Stimulated activated naive CD4-positive, alpha-beta T cell (primary cell): ENCODE measurements around the gene SMIM13.

ENCODE experiments used
- DNase-seq, 6 experiments: peaks; one replicate each; lab custom pipeline; 2025; lab: John Stamatoyannopoulos, UW

The SMIM13 gene

DNA sequence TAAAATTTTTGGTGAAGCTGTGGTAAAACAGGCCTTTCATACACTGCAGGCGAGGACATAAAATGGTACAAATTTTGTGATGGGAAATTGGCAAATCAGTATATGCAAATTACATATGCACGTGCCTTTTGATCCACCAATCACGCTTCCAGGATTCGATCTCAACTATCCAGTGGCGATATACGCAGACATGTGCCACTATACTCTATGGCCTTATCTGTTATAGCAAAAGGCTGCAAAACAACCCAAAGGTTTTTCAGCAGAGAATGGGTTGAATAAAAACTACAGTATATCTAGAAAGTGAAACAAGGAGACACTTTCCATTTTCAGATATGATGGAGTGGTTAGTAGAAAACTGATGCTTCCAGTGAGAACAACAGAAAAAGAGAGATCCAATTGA, 59.8 kb downstream of the SMIM13 start:
- DNase-seq, result no peak

DNA sequence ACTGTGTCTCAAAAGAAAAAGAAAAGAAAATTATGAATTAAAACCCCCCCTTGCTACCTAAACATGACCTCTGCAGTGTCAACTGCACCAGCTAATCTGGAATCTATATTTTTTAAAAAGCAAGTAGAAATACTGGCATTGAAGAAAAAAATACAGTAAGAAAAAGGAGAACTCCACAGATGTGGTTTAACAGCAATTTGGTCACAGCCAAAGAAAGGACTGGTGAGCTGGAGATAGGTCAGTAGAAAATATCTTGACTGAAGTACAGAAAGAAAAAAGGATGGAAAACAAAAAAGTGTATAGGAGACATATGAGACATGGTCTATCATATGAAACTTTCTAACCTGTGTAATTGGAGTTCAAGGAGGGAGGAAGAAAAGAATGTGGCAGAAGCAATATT, 62.0 kb downstream of the SMIM13 start:
- DNase-seq, result no peak

DNA sequence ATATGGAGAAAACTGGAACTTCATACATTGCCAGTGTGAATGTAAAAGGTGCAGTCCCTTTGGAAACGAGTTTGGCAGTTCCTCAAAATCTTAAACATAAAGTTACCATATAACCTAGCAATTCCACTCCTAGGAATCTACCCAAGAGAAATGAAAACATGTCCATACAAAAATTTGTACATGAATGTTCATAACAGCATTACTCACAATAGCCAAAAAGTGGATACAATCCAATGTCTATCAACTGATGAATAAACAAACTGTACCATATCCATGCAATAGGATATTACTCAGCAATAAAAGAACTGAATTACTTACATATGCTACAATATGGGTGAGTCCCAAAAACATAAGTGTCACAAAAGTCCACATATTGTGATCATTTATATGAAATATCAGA, 66.6 kb downstream of the SMIM13 start:
- no peak for DNase-seq

DNA sequence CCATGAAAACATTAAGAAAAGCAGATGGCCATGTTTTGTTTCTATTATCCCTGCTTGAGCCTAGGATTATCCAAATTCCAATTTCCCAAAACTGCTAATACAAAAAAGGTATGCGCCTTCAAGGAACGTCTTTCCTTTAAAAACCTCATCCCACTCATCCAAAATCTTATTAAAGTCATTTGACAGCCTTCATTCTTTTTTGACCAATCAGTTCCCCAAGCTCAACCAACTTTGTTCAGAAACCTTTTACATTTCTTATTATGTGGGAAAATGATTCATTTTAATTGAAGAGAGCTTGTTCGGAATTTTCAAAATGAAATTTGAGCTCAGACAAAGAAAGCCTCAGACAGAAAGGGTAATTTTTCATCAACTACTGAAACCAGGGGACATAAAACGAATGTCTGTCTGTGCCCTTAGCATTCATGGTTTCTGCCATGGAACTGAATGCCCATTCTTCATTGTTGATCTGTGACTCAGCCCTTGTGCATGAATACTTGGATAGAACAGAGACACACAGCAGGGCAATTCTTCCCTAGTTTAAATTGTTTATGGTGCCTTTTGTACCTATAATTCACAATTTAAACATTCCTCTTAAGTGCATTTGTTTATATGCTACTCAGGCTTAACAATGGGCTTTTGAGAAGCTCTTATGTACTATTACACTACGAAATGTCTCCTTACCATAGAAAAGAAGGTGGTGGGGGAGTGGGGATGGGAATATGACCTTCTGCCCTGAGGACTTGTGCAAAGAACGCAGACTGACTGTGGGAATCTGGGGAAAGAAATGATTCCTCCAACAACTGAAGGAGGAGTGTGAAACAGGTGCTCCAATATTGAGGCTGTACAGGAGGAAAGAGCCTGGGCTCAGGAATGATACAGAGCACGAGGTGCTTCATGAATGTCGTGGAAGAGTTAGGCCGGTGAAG, 67.7 kb downstream of the SMIM13 start:
- no peak for DNase-seq

DNA sequence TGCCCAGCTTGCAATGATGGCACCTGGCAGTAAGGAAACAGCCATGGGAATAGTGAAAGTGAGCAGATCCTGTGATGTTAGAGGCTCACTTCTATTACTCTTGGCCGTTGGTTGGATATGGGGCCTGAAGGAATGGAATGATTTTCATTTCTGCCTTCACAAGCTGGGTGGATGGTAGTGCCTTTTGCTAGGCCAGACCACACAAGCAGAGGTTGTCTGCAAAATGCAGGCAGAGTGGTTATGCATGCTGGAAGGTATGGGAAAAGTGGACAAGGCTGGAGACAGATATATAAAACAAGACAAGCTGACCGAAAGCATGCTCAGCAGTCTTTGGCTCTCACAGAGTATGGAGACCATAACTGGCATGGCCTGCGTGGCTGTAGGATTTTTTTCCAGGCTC, 68.6 kb downstream of the SMIM13 start:
- DNase-seq, result no peak

- DNase-seq, result no peak
Measured at GRCh38 chr6:11163932-11164331, 70.3 kb downstream of the SMIM13 start.

GRCh38 chr6:11164717-11165646, 71.3 kb downstream of the SMIM13 start:
- peak in 1 of 6 experiments; percentile 2 for DNase-seq

- DNase-seq, result no peak
Measured at GRCh38 chr6:11166948-11167347, 73.3 kb downstream of the SMIM13 start.

GRCh38 chr6:11168091-11168635, 74.5 kb downstream of the SMIM13 start:
- no peak for DNase-seq

- DNase-seq, result no peak
Measured at GRCh38 chr6:11171952-11172351, 78.3 kb downstream of the SMIM13 start.

DNA sequence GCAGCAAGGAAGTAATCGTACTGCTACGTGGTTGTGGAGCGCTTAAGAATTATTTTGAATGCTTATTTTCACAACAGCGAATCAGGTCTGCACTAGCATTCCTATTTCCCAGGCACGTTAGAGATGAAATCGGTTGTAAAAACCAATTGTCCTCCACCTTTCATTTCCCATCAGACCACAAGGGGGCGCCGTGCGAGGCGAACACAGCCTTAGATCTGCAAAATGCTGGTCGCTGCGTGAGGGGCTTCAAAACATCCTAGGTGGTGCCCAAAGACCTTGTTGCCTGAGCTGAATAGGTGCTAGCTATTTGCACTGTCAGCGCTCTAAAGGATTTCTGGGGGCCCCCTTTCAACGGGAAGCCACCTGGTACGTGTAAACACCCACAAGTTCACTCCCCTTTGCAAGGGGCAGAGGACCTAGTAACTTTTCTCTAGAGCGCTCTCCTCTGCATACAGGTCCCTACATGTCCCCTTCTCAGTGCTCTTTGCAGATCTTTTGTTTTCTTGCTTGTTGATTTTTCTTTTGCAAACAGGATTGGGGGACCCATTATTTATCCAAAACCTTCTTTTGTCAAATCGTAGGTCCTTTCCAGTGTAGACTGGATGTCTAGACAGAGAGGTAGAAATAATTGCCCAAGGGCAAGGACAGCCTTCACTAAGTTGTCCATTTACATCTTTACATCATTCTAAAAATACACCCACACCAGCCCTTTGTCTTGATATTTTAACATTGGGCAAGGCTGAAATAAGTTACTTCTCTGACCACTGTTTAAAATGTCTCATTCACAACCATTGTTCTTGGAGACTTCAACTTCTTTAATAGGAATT, 79.1 kb downstream of the SMIM13 start:
- DNase-seq, result peak; percentile 31 to 82 (median 65)

GRCh38 chr6:11174242-11174611, 80.6 kb downstream of the SMIM13 start:
- DNase-seq, result no peak

DNA sequence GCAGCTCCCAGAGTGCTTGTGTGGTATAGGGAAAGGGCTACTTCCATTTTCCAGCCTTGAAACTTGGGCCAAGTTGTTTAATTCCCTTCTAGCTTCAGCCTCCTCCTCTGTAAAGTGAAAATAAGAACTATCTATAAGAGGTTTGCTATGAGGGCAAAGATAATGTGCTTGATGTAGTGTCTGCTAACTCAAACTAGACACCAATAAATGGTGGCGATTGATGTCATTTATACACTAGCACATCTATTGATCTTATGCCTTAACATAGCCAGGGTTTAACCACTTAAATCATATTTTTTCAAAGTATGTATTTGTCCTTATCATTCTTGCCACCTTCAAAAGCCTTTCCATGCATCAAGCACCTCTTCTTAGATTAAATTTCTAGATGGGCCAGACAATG, 83.6 kb downstream of the SMIM13 start:
- no peak for DNase-seq

DNA sequence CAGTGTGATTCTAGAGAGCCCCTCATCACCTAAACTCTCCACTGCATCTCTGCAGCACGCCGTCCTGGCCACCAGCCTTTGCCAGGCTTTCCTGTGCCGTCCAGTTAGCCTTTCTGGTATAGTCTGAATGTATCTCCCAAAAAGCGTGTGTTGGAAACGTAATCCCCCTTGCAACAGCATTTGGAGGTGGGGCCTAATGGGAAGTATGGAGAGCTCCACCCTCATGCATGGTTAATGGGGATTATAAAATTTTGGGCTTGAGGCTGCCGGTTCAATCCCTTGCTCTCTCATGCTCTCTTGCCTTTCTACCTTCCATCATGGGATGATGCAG, 85.4 kb downstream of the SMIM13 start:
- no peak for DNase-seq

- no peak for DNase-seq
Measured at GRCh38 chr6:11179419-11180202, 86.0 kb downstream of the SMIM13 start.

DNA sequence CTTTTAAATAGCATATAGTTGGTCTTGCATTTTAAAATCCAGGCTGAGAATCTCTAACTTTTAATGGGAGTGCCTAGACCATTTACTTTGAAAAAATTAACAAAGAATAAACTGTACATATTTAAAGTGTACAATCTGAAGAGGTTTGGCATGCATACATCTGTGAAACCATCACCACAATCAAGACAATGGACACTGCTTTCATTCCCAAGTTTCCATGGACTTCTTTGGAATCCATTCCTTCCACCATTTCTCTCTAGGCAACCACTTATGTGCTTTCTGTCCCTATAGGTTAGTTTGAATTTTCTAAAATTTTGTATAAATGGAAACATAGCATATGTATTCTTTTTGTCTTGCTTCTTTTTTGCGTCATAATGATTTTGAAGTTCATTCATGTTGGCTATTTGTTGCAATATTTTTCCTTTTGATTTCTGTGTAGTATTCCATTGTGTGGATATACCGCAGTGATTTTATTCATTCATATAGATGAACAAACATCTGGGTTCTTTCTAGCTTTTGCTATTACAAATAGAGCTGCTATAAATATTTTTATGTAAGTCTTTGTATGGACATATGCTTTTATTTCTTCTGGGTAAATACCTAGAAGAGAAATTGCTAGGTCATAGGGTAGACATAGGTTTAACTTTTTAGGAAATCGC, 88.0 kb downstream of the SMIM13 start:
- DNase-seq, result no peak

DNA sequence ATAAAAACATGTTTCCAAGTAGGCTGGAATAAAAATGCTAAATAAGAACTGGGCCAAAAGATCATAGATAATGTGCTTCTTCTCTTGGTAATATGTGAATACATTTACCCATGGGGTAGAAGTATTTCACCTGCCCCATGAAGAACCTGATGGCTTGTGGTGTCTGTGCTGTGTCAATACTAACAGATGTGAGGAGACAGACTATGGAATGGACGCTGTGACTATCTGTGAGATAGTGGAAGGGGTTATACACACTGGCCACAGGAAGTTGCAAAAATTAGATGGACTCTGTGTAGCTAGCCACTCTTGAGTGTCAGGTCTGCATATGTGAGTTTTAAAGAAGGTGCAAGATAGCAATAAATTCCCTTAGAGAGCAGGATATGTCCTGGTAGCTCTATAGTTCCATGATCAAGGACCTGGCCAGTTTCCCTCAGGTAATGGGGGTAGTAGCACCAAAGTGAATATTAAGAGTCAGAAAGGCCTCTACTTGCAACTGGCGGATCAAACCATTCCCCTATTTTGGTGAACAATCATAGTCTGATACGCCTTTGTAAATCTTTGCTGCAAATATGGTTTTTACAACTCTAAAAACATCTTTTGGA, 90.2 kb downstream of the SMIM13 start:
- no peak for DNase-seq

DNA sequence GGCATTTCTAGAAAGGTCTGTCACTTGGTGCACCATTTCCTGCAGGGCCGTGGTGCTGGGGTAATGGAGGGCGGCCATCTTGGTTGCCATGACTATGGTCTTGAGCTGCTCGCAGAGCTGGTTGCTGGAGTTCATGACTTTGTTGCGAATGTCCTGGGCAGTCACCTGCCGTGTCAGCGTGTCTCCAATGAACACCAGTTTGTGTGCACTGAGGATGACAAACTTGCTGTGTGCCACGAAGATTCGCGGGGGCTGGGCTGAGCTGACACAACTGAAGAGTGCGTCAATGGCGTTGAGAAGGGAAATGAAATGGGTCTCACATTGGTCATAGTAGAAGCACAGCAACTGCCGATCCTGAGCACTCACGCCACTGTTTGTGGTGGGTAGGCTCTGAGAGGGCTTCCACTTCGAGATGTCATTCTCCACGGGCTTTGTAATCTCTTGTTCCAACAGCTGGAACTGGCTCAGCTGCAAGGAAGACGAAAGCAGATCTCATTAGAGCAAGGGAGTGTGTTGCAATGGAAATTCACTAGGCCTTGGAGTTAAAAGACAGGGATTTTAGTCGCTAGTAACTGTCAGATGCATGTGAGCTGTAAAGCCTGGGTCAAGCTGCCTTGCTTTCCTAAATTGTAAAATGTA, 91.7 kb downstream of the SMIM13 start:
- no peak for DNase-seq

DNA sequence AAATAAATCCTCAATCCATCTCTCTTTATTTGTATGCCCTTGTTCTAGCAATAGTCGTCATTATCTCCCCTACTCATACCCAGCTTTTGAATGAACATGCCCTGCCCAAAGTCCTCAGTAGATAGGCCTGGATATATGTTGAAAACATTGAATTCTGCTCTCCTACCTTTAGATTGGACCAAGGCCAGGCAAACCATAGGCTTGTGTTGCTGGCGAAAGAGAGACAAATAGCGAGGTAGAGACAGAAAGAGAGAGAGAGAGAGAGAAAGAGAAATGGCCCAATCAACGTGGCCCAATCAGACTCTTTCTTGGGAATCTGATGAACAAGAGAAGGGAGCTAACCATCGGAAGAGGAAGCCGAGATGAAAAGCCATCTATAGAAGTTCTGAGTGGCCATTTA, 93.7 kb downstream of the SMIM13 start:
- DNase-seq, result no peak
